BE2C (cell line): ENCODE results near the gene WWOX.
"Not testable (repeated sequence)": the region's sequence is repeated elsewhere in the genome, so short reads cannot be mapped to it uniquely, and the experiment has no call there.

ENCODE experiments used
- DNase-seq: peaks from one replicate; pipeline ENCODE4 v3.0.0-alpha.2; 2020
- H3K27me3 ChIP-seq: fragments of 250-450 bp; sonication (Bioruptor Pico); 2 replicates; pipeline ENCODE4 v1.5.1; 2020; ENCODE audit warnings: mild to moderate bottlenecking
- H3K36me3 ChIP-seq: fragments of 250-450 bp; sonication (Bioruptor Pico); 2 replicates; pipeline ENCODE4 v1.5.1; 2020; ENCODE audit warnings: mild to moderate bottlenecking
- H3K4me1 ChIP-seq: fragments of 250-450 bp; sonication (Bioruptor Pico); 2 replicates; pipeline ENCODE4 v1.5.1; 2020
- H3K4me3 ChIP-seq: 2 replicates; pipeline ENCODE4 v1.5.1; 2011; ENCODE audit warnings: low read depth, low read length
- H3K9me3 ChIP-seq: fragments of 250-450 bp; sonication (Bioruptor Pico); 2 replicates; pipeline ENCODE4 v1.5.1; 2020
- TF ChIP-seq, protein P1 (sequence below): IDR thresholded peaks from 2 replicates; pipeline ENCODE4 v1.5.1; 2012; ENCODE audit warnings: mild to moderate bottlenecking, low read depth, low read length

The WWOX gene

GRCh38 chr16:79212114-79212791, 1112.8 kb downstream of the WWOX start:
- H3K27me3 ChIP-seq, result no peaks in the 10 kb centered on the region
- H3K4me1 ChIP-seq, result no peaks in the 10 kb centered on the region
- H3K36me3 ChIP-seq, result no peaks in the 10 kb centered on the region
- no peak overlapping the region for H3K4me3 ChIP-seq
- no peak for DNase-seq
- TF ChIP-seq, protein P1, sequence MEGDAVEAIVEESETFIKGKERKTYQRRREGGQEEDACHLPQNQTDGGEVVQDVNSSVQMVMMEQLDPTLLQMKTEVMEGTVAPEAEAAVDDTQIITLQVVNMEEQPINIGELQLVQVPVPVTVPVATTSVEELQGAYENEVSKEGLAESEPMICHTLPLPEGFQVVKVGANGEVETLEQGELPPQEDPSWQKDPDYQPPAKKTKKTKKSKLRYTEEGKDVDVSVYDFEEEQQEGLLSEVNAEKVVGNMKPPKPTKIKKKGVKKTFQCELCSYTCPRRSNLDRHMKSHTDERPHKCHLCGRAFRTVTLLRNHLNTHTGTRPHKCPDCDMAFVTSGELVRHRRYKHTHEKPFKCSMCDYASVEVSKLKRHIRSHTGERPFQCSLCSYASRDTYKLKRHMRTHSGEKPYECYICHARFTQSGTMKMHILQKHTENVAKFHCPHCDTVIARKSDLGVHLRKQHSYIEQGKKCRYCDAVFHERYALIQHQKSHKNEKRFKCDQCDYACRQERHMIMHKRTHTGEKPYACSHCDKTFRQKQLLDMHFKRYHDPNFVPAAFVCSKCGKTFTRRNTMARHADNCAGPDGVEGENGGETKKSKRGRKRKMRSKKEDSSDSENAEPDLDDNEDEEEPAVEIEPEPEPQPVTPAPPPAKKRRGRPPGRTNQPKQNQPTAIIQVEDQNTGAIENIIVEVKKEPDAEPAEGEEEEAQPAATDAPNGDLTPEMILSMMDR, result no peak
- H3K9me3 ChIP-seq, result no peaks in the 10 kb centered on the region; the same call in 1 of the 2 replicates

GRCh38 chr16:79213214-79213613, 1113.8 kb downstream of the WWOX start:
- TF ChIP-seq, protein P1, result no peak
- no peak for DNase-seq
- no peak overlapping the region for H3K4me3 ChIP-seq
- no peaks in the 10 kb centered on the region; the same call in 1 of the 2 replicates for H3K9me3 ChIP-seq
- no peaks in the 10 kb centered on the region for H3K4me1 ChIP-seq
- H3K36me3 ChIP-seq, result no peaks in the 10 kb centered on the region
- no peaks in the 10 kb centered on the region for H3K27me3 ChIP-seq

- TF ChIP-seq, protein P1, result no peak
- no peak for DNase-seq
- Histone ChIP-seq H3K4me1 (no peaks in the 10 kb centered on the region), H3K27me3 (no peaks in the 10 kb centered on the region), H3K4me3 (no peak overlapping the region), H3K36me3 (no peaks in the 10 kb centered on the region), H3K9me3 (no peaks in the 10 kb centered on the region; the same call in 1 of the 2 replicates)
These were observed 1115.8 kb downstream of the WWOX start for GRCh38 chr16:79215289-79215688.

GRCh38 chr16:79217375-79218011, 1118.0 kb downstream of the WWOX start:
- H3K4me3 ChIP-seq, result no peak overlapping the region
- TF ChIP-seq, protein P1, result no peak
- no peak for DNase-seq
- H3K4me1 ChIP-seq, result no peaks in the 10 kb centered on the region
- H3K27me3 ChIP-seq, result no peaks in the 10 kb centered on the region
- H3K36me3 ChIP-seq, result no peaks in the 10 kb centered on the region
- H3K9me3 ChIP-seq, result no peaks in the 10 kb centered on the region; the same call in 1 of the 2 replicates

DNA sequence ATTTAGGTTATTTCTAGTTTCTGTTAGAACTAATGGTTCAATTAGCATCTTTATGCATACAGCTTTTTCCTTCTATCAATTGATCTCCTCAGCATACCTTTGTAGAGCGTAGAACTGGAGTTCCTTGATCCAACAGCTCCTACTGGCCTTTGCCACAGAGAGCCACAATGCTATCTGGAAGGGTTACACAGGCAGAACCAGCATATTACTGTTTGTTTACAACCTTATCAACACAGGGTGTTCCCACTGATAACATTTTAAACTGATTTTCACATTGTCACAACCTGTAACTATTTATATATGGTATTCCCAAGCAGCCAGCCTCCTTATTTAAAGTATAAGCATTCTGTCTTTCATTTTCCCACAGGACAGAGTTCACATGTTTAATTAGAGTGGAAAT, 1118.9 kb downstream of the WWOX start:
- TF ChIP-seq, protein P1, result no peak
- H3K4me1 ChIP-seq, result no peaks in the 10 kb centered on the region
- no peak for DNase-seq

DNA sequence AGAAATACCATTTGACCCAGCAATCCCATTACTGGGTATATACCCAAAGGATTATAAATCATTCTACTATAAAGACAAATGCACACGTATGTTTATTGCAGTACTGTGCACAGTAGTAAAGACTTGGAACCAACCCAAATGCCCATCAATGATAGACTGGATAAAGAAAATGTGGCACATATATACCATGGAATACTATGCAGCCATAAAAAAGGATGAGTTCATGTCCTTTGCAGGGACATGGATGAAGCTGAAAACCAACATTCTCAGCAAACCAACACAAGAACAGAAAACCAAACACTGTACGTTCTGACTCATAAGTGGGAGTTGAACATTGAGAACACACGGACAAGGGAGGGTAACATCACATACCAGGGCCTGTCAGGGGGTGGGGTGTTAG, 1126.5 kb downstream of the WWOX start:
- not testable (repeated sequence) for H3K9me3 ChIP-seq

More for the DNA sequence above, 1118.9 kb downstream of the WWOX start:
- no peaks in the 10 kb centered on the region; the same call in 1 of the 2 replicates for H3K9me3 ChIP-seq
- H3K4me3 ChIP-seq, result no peak overlapping the region
- H3K27me3 ChIP-seq, result no peaks in the 10 kb centered on the region
- no peaks in the 10 kb centered on the region for H3K36me3 ChIP-seq

More for the DNA sequence above, 1126.5 kb downstream of the WWOX start:
- not testable (repeated sequence) for H3K36me3 ChIP-seq, H3K4me1 ChIP-seq, H3K27me3 ChIP-seq, DNase-seq, H3K4me3 ChIP-seq
